HCT116 (cell line): ENCODE data around the gene ADGRA1.

Experiments used
- ATF3 ChIP-seq: IDR thresholded peaks from 2 replicates; pipeline ENCODE4 v1.6.1; 2012
- CBX3 ChIP-seq: IDR thresholded peaks from 2 replicates; pipeline ENCODE4 v1.6.1; 2012; ENCODE audit warnings: low read depth
- CEBPB ChIP-seq: IDR thresholded peaks from 2 replicates; pipeline ENCODE4 v1.6.1; 2012; ENCODE audit warnings: low read depth
- EGR1 ChIP-seq: IDR thresholded peaks from 2 replicates; pipeline ENCODE4 v1.6.1; 2012; ENCODE audit warnings: low read depth
- ELF1 ChIP-seq: IDR thresholded peaks from 2 replicates; pipeline ENCODE4 v1.6.1; 2012; ENCODE audit warnings: low read depth, borderline replicate concordance
- EZH2 ChIP-seq: fragments of 200-600 bp; sonication (generic); IDR thresholded peaks from 2 replicates; pipeline ENCODE4 v1.6.1; 2017; ENCODE audit warnings: antibody characterized with exemption, mixed run types
- MAX ChIP-seq: IDR thresholded peaks from 2 replicates; pipeline ENCODE4 v1.6.1; 2012
- POLR2A ChIP-seq: IDR thresholded peaks from 2 replicates; pipeline ENCODE4 v1.7.0; 2011; ENCODE audit warnings: borderline replicate concordance; ENCODE audit not compliant: insufficient read depth, insufficient read length; ENCODE audit errors: extremely low read depth
- POLR2AphosphoS5 ChIP-seq: IDR thresholded peaks from 2 replicates; pipeline ENCODE4 v1.6.1; 2011; ENCODE audit warnings: mild to moderate bottlenecking, low read depth, low read length, moderate library complexity
- SIN3A ChIP-seq: IDR thresholded peaks from 2 replicates; pipeline ENCODE4 v1.6.1; 2012; ENCODE audit warnings: low read depth
- SP1 ChIP-seq: IDR thresholded peaks from 2 replicates; pipeline ENCODE4 v1.6.1; 2012; ENCODE audit warnings: low read depth
- YY1 ChIP-seq: IDR thresholded peaks from 2 replicates; pipeline ENCODE4 v1.6.1; 2011; ENCODE audit warnings: low read length, low read depth, moderate library complexity, mild to moderate bottlenecking; ENCODE audit not compliant: insufficient replicate concordance; ENCODE audit errors: extremely low read depth
- TF ChIP-seq, protein P1 (sequence below), 3 experiments: fragments of 200-600 bp in 1 of 3; sonication (generic) in 1 of 3; IDR thresholded peaks in 2 of 3; conservative IDR thresholded peaks in 1 of 3; 2 replicates each; pipeline ENCODE4 v1.5.1; 2012 to 2017; ENCODE audit warnings: low read depth in 2 of 3, low read length in 2 of 3, antibody characterized with exemption in 1 of 3, borderline replicate concordance in 1 of 3, control low read depth in 1 of 3, mild to moderate bottlenecking in 1 of 3, mixed read lengths in 1 of 3, mixed run types in 1 of 3, moderate library complexity in 1 of 3; ENCODE audit not compliant: insufficient read depth in 1 of 3
- TF ChIP-seq, protein P2 (sequence below): IDR thresholded peaks from 2 replicates; pipeline ENCODE4 v1.6.1; 2011; ENCODE audit warnings: mild to moderate bottlenecking, low read length, moderate library complexity; ENCODE audit not compliant: insufficient replicate concordance; ENCODE audit errors: extremely low read depth

- TF ChIP-seq POLR2A = no peak
- TF ChIP-seq, protein P1, sequence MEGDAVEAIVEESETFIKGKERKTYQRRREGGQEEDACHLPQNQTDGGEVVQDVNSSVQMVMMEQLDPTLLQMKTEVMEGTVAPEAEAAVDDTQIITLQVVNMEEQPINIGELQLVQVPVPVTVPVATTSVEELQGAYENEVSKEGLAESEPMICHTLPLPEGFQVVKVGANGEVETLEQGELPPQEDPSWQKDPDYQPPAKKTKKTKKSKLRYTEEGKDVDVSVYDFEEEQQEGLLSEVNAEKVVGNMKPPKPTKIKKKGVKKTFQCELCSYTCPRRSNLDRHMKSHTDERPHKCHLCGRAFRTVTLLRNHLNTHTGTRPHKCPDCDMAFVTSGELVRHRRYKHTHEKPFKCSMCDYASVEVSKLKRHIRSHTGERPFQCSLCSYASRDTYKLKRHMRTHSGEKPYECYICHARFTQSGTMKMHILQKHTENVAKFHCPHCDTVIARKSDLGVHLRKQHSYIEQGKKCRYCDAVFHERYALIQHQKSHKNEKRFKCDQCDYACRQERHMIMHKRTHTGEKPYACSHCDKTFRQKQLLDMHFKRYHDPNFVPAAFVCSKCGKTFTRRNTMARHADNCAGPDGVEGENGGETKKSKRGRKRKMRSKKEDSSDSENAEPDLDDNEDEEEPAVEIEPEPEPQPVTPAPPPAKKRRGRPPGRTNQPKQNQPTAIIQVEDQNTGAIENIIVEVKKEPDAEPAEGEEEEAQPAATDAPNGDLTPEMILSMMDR (IDR thresholded peaks at IDR 0.05 in 2 of 3, conservative IDR thresholded peaks at IDR 0.05 in 1 of 3; ENCODE audit: borderline replicate concordance in 1 of 3, insufficient read depth in 1 of 3, low read depth in 2 of 3, low read length in 2 of 3) = no peak
- no peak for TF ChIP-seq SP1
- no peak for TF ChIP-seq ELF1
- TF ChIP-seq POLR2AphosphoS5 = no peak
- no peak for TF ChIP-seq EGR1
- no peak for TF ChIP-seq YY1
- TF ChIP-seq CEBPB = no peak
- no peak for TF ChIP-seq MAX
- no peak for TF ChIP-seq SIN3A
- TF ChIP-seq, protein P2, sequence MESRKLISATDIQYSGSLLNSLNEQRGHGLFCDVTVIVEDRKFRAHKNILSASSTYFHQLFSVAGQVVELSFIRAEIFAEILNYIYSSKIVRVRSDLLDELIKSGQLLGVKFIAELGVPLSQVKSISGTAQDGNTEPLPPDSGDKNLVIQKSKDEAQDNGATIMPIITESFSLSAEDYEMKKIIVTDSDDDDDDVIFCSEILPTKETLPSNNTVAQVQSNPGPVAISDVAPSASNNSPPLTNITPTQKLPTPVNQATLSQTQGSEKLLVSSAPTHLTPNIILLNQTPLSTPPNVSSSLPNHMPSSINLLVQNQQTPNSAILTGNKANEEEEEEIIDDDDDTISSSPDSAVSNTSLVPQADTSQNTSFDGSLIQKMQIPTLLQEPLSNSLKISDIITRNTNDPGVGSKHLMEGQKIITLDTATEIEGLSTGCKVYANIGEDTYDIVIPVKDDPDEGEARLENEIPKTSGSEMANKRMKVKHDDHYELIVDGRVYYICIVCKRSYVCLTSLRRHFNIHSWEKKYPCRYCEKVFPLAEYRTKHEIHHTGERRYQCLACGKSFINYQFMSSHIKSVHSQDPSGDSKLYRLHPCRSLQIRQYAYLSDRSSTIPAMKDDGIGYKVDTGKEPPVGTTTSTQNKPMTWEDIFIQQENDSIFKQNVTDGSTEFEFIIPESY = no peak
- TF ChIP-seq EZH2 = no peak
- no peak for TF ChIP-seq CBX3
- TF ChIP-seq ATF3 = no peak
Measured at GRCh38 chr10:133084491-133084890, 3.2 kb upstream of the ADGRA1 start.
